ENCODE measurements around the gene OMP.
A peak's percentile ranks its signal among the peaks of the same experiment; 100 is the strongest.

The OMP gene

GRCh38 chr11:77144857-77145428 lies 42.3 kb downstream of the OMP start:
- Histone ChIP-seq H3K36me3 (ENCODE audit: insufficient read depth, low read length) (no peaks in the 10 kb centered on the region), H3K27ac (ENCODE audit: low read depth, low read length) (no peak overlapping the region), H3K4me3 (ENCODE audit: low read length) (no peak overlapping the region), H3K9ac (ENCODE audit: low read depth, low read length) (no peak overlapping the region), H3K9me3 (ENCODE audit: insufficient read depth, low read depth, low read length) (no peaks in the 10 kb centered on the region), H3K27me3 (ENCODE audit: insufficient read depth, low read length) (peaks cover 7% of the 10 kb centered on the region; the same call in 1 of the 2 replicates), H3K4me1 (ENCODE audit: insufficient read depth, low read length) (peaks cover 13% of the 10 kb centered on the region)
- WGBS: 84% methylated on average over 7 of the region's 7 CpGs

GRCh38 chr11:77146261-77147035 lies 43.8 kb downstream of the OMP start:
- Histone ChIP-seq H3K27me3 (ENCODE audit: insufficient read depth, low read length) (peaks cover 7% of the 10 kb centered on the region; the same call in 1 of the 2 replicates), H3K9me3 (ENCODE audit: insufficient read depth, low read depth, low read length) (no peaks in the 10 kb centered on the region), H3K27ac (ENCODE audit: low read depth, low read length) (no peak overlapping the region), H3K9ac (ENCODE audit: low read depth, low read length) (no peak overlapping the region), H3K4me1 (ENCODE audit: insufficient read depth, low read length) (peaks cover 17% of the 10 kb centered on the region), H3K36me3 (ENCODE audit: insufficient read depth, low read length) (no peaks in the 10 kb centered on the region), H3K4me3 (ENCODE audit: low read length) (no peak overlapping the region)
- WGBS: 86% methylated on average over 10 of the region's 10 CpGs

DNA sequence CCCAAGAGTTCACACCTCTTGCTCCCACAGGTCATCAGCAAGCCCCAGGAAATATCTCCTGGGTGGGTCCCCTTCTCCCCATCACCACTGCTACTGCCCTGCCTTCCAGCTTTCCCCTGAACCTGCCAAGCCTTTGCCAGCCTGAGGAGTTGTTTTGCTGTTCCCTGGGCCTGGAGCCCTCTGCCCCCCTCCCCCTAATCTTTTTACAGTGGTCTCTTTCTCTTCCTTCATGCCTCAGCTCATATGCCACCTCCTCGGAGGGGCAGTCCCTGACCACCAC lies 44.3 kb downstream of the OMP start:
- Histone ChIP-seq H3K27me3 (ENCODE audit: insufficient read depth, low read length) (peaks cover 7% of the 10 kb centered on the region; the same call in 1 of the 2 replicates), H3K9me3 (ENCODE audit: insufficient read depth, low read depth, low read length) (no peaks in the 10 kb centered on the region), H3K27ac (ENCODE audit: low read depth, low read length) (no peak overlapping the region), H3K9ac (ENCODE audit: low read depth, low read length) (no peak overlapping the region), H3K36me3 (ENCODE audit: insufficient read depth, low read length) (no peaks in the 10 kb centered on the region), H3K4me3 (ENCODE audit: low read length) (no peak overlapping the region), H3K4me1 (ENCODE audit: insufficient read depth, low read length) (peaks cover 17% of the 10 kb centered on the region)
- WGBS: 54% methylated on average over 1 of the region's 1 CpG

- Histone ChIP-seq H3K27me3 (ENCODE audit: insufficient read depth, low read length) (peaks cover 7% of the 10 kb centered on the region; the same call in 1 of the 2 replicates), H3K4me1 (ENCODE audit: insufficient read depth, low read length) (peaks cover 17% of the 10 kb centered on the region), H3K4me3 (ENCODE audit: low read length) (peak overlapping the region; percentile 73), H3K9me3 (ENCODE audit: insufficient read depth, low read depth, low read length) (no peaks in the 10 kb centered on the region), H3K36me3 (ENCODE audit: insufficient read depth, low read length) (no peaks in the 10 kb centered on the region), H3K9ac (ENCODE audit: low read depth, low read length) (peak overlapping the region; percentile 34), H3K27ac (ENCODE audit: low read depth, low read length) (no peak overlapping the region)
- WGBS: 3% methylated on average over 47 of the region's 47 CpGs
Measured at GRCh38 chr11:77147668-77148321, 45.2 kb downstream of the OMP start.

DNA sequence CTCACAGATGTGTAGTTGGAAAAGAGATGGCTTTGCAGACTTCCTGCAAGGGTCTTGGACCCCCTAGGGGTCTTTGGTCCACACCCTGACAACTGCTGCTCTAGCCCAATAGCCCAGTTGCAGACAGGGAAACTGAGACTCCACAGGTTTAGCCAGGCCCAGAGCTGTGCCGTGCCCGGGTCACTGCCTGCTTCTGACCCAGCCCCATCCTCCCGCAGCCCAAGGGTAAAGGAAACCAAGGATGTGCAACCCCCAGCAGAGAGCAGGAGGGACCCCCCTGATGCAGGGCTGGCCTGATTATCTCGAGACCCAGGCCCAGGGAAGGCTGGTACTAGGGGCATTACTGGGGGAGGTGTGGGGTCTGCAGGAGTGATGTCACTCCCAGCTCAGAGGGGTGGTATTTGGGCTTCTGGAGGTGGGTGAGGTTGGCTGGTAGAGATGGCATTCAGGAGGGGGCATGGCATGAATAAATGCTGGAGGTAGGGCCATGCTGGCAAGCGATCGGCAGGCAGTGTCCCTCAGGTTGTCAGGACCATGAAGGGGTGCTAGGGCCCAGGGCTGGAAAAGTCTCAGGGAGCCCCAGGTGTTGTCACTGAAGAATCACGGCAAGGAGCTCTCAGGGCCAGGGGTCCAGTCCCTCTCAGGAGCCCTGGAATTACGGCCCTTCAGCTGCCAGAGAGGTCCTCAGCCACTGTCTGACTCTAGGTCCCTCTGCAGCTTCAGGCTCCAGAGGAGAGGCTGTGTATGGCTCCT lies 46.5 kb downstream of the OMP start:
- Histone ChIP-seq H3K4me1 (ENCODE audit: insufficient read depth, low read length) (peaks cover 17% of the 10 kb centered on the region), H3K9ac (ENCODE audit: low read depth, low read length) (no peak overlapping the region), H3K9me3 (ENCODE audit: insufficient read depth, low read depth, low read length) (no peaks in the 10 kb centered on the region), H3K4me3 (ENCODE audit: low read length) (no peak overlapping the region), H3K27ac (ENCODE audit: low read depth, low read length) (no peak overlapping the region), H3K36me3 (ENCODE audit: insufficient read depth, low read length) (no peaks in the 10 kb centered on the region), H3K27me3 (ENCODE audit: insufficient read depth, low read length) (peaks cover 7% of the 10 kb centered on the region; the same call in 1 of the 2 replicates)
- 94% methylated on average over 8 of the region's 8 CpGs for WGBS

GRCh38 chr11:77149716-77150392 lies 47.2 kb downstream of the OMP start:
- H3K9ac ChIP-seq (ENCODE audit: low read depth, low read length): no peak overlapping the region
- 71% methylated on average over 12 of the region's 12 CpGs for WGBS
- H3K4me3 ChIP-seq (ENCODE audit: low read length): no peak overlapping the region
- H3K9me3 ChIP-seq (ENCODE audit: insufficient read depth, low read depth, low read length): no peaks in the 10 kb centered on the region
- H3K27ac ChIP-seq (ENCODE audit: low read depth, low read length): no peak overlapping the region
- no peaks in the 10 kb centered on the region for H3K36me3 ChIP-seq (ENCODE audit: insufficient read depth, low read length)
- peaks cover 7% of the 10 kb centered on the region; the same call in 1 of the 2 replicates for H3K27me3 ChIP-seq (ENCODE audit: insufficient read depth, low read length)
- H3K4me1 ChIP-seq (ENCODE audit: insufficient read depth, low read length): peaks cover 17% of the 10 kb centered on the region

- no peak overlapping the region for H3K27ac ChIP-seq (ENCODE audit: low read depth, low read length)
- no peaks in the 10 kb centered on the region for H3K9me3 ChIP-seq (ENCODE audit: insufficient read depth, low read depth, low read length)
- no peaks in the 10 kb centered on the region for H3K36me3 ChIP-seq (ENCODE audit: insufficient read depth, low read length)
- peaks cover 7% of the 10 kb centered on the region; the same call in 1 of the 2 replicates for H3K27me3 ChIP-seq (ENCODE audit: insufficient read depth, low read length)
- peaks cover 17% of the 10 kb centered on the region for H3K4me1 ChIP-seq (ENCODE audit: insufficient read depth, low read length)
- no peak overlapping the region for H3K9ac ChIP-seq (ENCODE audit: low read depth, low read length)
- H3K4me3 ChIP-seq (ENCODE audit: low read length): no peak overlapping the region
- WGBS: 95% methylated on average over 10 of the region's 10 CpGs
Measured at GRCh38 chr11:77150836-77151235, 48.2 kb downstream of the OMP start.

GRCh38 chr11:77151804-77152509 lies 49.3 kb downstream of the OMP start:
- no peak overlapping the region for H3K9ac ChIP-seq (ENCODE audit: low read depth, low read length)
- no peaks in the 10 kb centered on the region for H3K36me3 ChIP-seq (ENCODE audit: insufficient read depth, low read length)
- no peak overlapping the region for H3K4me3 ChIP-seq (ENCODE audit: low read length)
- H3K9me3 ChIP-seq (ENCODE audit: insufficient read depth, low read depth, low read length): no peaks in the 10 kb centered on the region
- peaks cover 5% of the 10 kb centered on the region; the same call in 1 of the 2 replicates for H3K27me3 ChIP-seq (ENCODE audit: insufficient read depth, low read length)
- H3K4me1 ChIP-seq (ENCODE audit: insufficient read depth, low read length): peaks cover 17% of the 10 kb centered on the region
- WGBS: 94% methylated on average over 9 of the region's 11 CpGs
- H3K27ac ChIP-seq (ENCODE audit: low read depth, low read length): no peak overlapping the region

DNA sequence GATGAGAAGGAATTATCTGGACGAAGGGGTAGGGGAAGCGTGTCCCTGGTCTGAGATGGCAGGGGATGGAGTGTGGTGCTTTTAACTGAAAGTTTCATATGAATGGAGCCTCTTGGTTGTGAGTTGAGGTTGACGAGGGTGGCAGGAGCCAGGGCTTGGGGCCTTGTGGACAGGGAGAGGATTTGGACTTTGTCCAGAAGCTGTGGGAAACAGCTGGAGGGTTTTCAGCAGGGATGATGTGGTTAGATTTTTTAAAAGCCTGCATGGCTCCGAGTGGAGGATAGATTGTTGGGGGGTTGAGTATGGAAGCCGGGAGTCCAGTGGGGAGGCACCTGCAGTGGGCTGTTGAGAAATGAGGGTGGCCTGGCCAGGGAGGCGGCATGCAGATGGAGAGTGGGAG lies 50.2 kb downstream of the OMP start:
- H3K4me3 ChIP-seq (ENCODE audit: low read length): no peak overlapping the region
- no peaks in the 10 kb centered on the region for H3K27me3 ChIP-seq (ENCODE audit: insufficient read depth, low read length)
- no peaks in the 10 kb centered on the region for H3K9me3 ChIP-seq (ENCODE audit: insufficient read depth, low read depth, low read length)
- no peaks in the 10 kb centered on the region for H3K36me3 ChIP-seq (ENCODE audit: insufficient read depth, low read length)
- WGBS: 91% methylated on average over 6 of the region's 6 CpGs
- no peak overlapping the region for H3K9ac ChIP-seq (ENCODE audit: low read depth, low read length)
- no peak overlapping the region for H3K27ac ChIP-seq (ENCODE audit: low read depth, low read length)
- peaks cover 17% of the 10 kb centered on the region for H3K4me1 ChIP-seq (ENCODE audit: insufficient read depth, low read length)
